WERI-Rb-1 (cell line): ENCODE measurements around the gene SPTB.

Source experiments
- DNase-seq: peaks from one replicate; pipeline ENCODE4 v3.0.0-alpha.2; 2020
- H3K27ac ChIP-seq: fragments of 250-450 bp; sonication (Bioruptor Pico); 2 replicates; pipeline ENCODE4 v1.5.1; 2020; ENCODE audit warnings: mild to moderate bottlenecking, moderate library complexity
- H3K27me3 ChIP-seq: fragments of 250-450 bp; sonication (Bioruptor Pico); 2 replicates; pipeline ENCODE4 v1.5.1; 2021; ENCODE audit warnings: mild to moderate bottlenecking, low read depth, moderate library complexity; ENCODE audit not compliant: insufficient read depth, severe bottlenecking
- H3K36me3 ChIP-seq: fragments of 250-450 bp; sonication (Bioruptor Pico); 2 replicates; pipeline ENCODE4 v1.5.1; 2020; ENCODE audit warnings: mild to moderate bottlenecking, moderate library complexity
- H3K4me3 ChIP-seq: 2 replicates; pipeline ENCODE4 v1.5.1; 2011; ENCODE audit warnings: low read depth, mild to moderate bottlenecking, control low read depth, low read length
- H3K9me3 ChIP-seq: fragments of 250-450 bp; sonication (Bioruptor Pico); 2 replicates; pipeline ENCODE4 v1.5.1; 2021; ENCODE audit warnings: mild to moderate bottlenecking, moderate library complexity; ENCODE audit not compliant: severe bottlenecking
- CTCF ChIP-seq: IDR thresholded peaks from 2 replicates; pipeline ENCODE4 v1.5.1; 2011; ENCODE audit warnings: low read depth, mild to moderate bottlenecking, control low read depth, inconsistent platforms, low read length

SPTB gene

GRCh38 chr14:64846319-64846718, 33.4 kb downstream of the SPTB start:
- H3K36me3 ChIP-seq: no peaks in the 10 kb centered on the region
- DNase-seq: no peak
- no peak overlapping the region for H3K4me3 ChIP-seq
- no peak for TF ChIP-seq CTCF
- no peaks in the 10 kb centered on the region for H3K9me3 ChIP-seq
- H3K27ac ChIP-seq: no peak overlapping the region
- H3K27me3 ChIP-seq: no peaks in the 10 kb centered on the region

- Histone ChIP-seq H3K4me3 (no peak overlapping the region), H3K27me3 (no peaks in the 10 kb centered on the region), H3K9me3 (no peaks in the 10 kb centered on the region), H3K36me3 (no peaks in the 10 kb centered on the region), H3K27ac (no peak overlapping the region)
- no peak for DNase-seq
- no peak for TF ChIP-seq CTCF
Observed at GRCh38 chr14:64845878-64846277, 33.8 kb downstream of the SPTB start.

- no peak for TF ChIP-seq CTCF
- DNase-seq: no peak
- Histone ChIP-seq H3K27ac (no peak overlapping the region), H3K4me3 (no peak overlapping the region), H3K36me3 (no peaks in the 10 kb centered on the region), H3K9me3 (no peaks in the 10 kb centered on the region), H3K27me3 (no peaks in the 10 kb centered on the region)
Observed at GRCh38 chr14:64844969-64845536, 34.7 kb downstream of the SPTB start.

- DNase-seq: no peak
- H3K27me3 ChIP-seq: no peaks in the 10 kb centered on the region
- H3K4me3 ChIP-seq: no peak overlapping the region
Observed at GRCh38 chr14:64844272-64844671, 35.4 kb downstream of the SPTB start.

GRCh38 chr14:64843548-64843947, 36.2 kb downstream of the SPTB start:
- Histone ChIP-seq H3K36me3 (no peaks in the 10 kb centered on the region), H3K9me3 (no peaks in the 10 kb centered on the region), H3K27me3 (no peaks in the 10 kb centered on the region), H3K27ac (no peak overlapping the region), H3K4me3 (no peak overlapping the region)
- no peak for DNase-seq
- no peak for TF ChIP-seq CTCF

More at GRCh38 chr14:64844272-64844671, 35.4 kb downstream of the SPTB start:
- no peak for TF ChIP-seq CTCF
- Histone ChIP-seq H3K27ac (no peak overlapping the region), H3K9me3 (no peaks in the 10 kb centered on the region), H3K36me3 (no peaks in the 10 kb centered on the region)
